Activated B cell treated with CpG ODN at 0.5 μM for 24 hours (primary cell): ENCODE measurements around the gene TP53TG5. TPM values are rescaled to one million over a fixed set of nuclear protein-coding genes. Genes with fewer than 3 reads are reported as not detected.

ENCODE experiments used
- ATAC-seq: fragments of 200-7000 bp; cut with Tn5 transposase; one replicate; pipeline ENCODE4 v1.10.0; 2021; ENCODE audit warnings: low read depth, mild to moderate bottlenecking, moderate library complexity
- CTCF ChIA-PET: fragments of 350-600 bp; sonication (Branson Sonifier 250); formaldehyde crosslinking; loops from one replicate; lab custom pipeline; 2021; ENCODE audit warnings: antibody characterized with exemption; lab: Charles Lee
- POLR2A ChIA-PET: fragments of 350-600 bp; sonication (Branson Sonifier 250); formaldehyde crosslinking; loops from one replicate; lab custom pipeline; 2021; ENCODE audit warnings: antibody characterized with exemption; lab: Charles Lee
- DNase-seq: peaks from one replicate; pipeline ENCODE4 v3.0.0; 2022
- H3K27ac Mint-ChIP-seq: one replicate; pipeline ENCODE4 v1.8.0; 2020; ENCODE audit warnings: mixed read lengths
- H3K27me3 Mint-ChIP-seq: one replicate; pipeline ENCODE4 v1.8.0; 2021; ENCODE audit warnings: mixed read lengths
- H3K36me3 Mint-ChIP-seq: one replicate; pipeline ENCODE4 v1.8.0; 2021; ENCODE audit warnings: low read depth, mixed read lengths
- H3K4me1 Mint-ChIP-seq: one replicate; pipeline ENCODE4 v1.8.0; 2021; ENCODE audit warnings: mixed read lengths
- H3K4me3 Mint-ChIP-seq: one replicate; pipeline ENCODE4 v1.8.0; 2020; ENCODE audit warnings: mild to moderate bottlenecking, mixed read lengths
- H3K9me3 Mint-ChIP-seq: one replicate; pipeline ENCODE4 v1.8.0; 2020; ENCODE audit warnings: mixed read lengths
- intact Hi-C: fragments of 100-400 bp; cut with micrococcal nuclease; formaldehyde crosslinking; loops from one replicate; pipeline ENCODE4 v1.15.1; 2024
- total RNA-seq: library from RNA; stranded (reverse); gene quantifications from 2 replicates; pipeline ENCODE4 v1.2.3, GENCODE V29; 2022
- TF ChIP-seq, protein P1 (sequence below): fragments of 200-600 bp; IDR thresholded peaks from one replicate; pipeline ENCODE4 v1.8.0; 2022; ENCODE audit warnings: antibody characterized with exemption, mild to moderate bottlenecking

The TP53TG5 gene
- total RNA-seq, 1 donor from 2014 or later, result not detected

DNA sequence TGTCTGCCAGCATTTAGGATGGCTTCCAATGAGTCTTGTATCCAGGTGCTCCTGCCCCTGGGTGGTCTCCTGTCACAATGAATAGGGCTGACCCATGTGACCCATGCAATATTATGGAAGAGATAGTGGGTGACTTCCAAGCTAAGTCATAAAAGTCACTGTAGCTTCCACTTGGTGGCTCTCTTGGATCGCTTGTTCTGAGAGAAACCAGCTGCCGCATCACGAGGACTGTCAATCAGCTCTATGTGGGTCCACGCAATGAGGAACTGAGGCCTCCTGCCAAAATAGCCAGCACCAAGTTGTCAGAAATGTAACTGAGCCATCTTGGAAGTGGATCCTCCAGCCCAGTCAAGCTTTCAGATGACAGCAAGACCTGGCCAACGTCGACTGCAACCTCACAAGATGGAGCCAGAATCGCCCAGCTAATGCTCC, 55.2 kb downstream of the TP53TG5 start:
- Mint-ChIP-seq H3K27me3 (no peaks in the 10 kb centered on the region), H3K4me1 (peaks cover 37% of the 10 kb centered on the region), H3K9me3 (no peaks in the 10 kb centered on the region), H3K36me3 (no peaks in the 10 kb centered on the region), H3K27ac (no peak overlapping the region), H3K4me3 (no peak overlapping the region)
- DNase-seq (no peak), ATAC-seq (peak; percentile 19)
- intact Hi-C loops, result loop anchor here (1.0 kb wide), 2 partner anchors 164 to 448 kb away; no protein-coding TSS in a partner anchor
- ChIA-PET CTCF (interaction anchor here (0.8 to 2.3 kb wide), 10 partner anchors 11 to 448 kb away, joined by 3 to 33 read pairs (median 6); partner anchors contain the start of genes PIGT and SYS1), POLR2A (interaction anchor here (0.6 to 1.2 kb wide), 2 partner anchors 41 to 42 kb away, joined by 4 read pairs; no protein-coding TSS in a partner anchor)
- TF ChIP-seq, protein P1, sequence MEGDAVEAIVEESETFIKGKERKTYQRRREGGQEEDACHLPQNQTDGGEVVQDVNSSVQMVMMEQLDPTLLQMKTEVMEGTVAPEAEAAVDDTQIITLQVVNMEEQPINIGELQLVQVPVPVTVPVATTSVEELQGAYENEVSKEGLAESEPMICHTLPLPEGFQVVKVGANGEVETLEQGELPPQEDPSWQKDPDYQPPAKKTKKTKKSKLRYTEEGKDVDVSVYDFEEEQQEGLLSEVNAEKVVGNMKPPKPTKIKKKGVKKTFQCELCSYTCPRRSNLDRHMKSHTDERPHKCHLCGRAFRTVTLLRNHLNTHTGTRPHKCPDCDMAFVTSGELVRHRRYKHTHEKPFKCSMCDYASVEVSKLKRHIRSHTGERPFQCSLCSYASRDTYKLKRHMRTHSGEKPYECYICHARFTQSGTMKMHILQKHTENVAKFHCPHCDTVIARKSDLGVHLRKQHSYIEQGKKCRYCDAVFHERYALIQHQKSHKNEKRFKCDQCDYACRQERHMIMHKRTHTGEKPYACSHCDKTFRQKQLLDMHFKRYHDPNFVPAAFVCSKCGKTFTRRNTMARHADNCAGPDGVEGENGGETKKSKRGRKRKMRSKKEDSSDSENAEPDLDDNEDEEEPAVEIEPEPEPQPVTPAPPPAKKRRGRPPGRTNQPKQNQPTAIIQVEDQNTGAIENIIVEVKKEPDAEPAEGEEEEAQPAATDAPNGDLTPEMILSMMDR, result no peak

Other genes with a start within 250 kb of the TP53TG5 start
- not detected in 2 replicates for gene PI3, start 203.4 kb downstream of the TP53TG5 start, total RNA-seq
- not detected in 2 replicates for gene SEMG1, start 171.3 kb downstream of the TP53TG5 start, total RNA-seq
- not detected in 2 replicates for gene SEMG2, start 157.0 kb downstream of the TP53TG5 start, total RNA-seq
- not detected in 2 replicates for gene SLPI, start 123.8 kb downstream of the TP53TG5 start, total RNA-seq
- not detected in 2 replicates for gene RBPJL, start 71.5 kb downstream of the TP53TG5 start, total RNA-seq
- not detected in 2 replicates for gene MATN4, start 70.0 kb downstream of the TP53TG5 start, total RNA-seq
- not detected in 2 replicates for gene SDC4, start 29.9 kb downstream of the TP53TG5 start, total RNA-seq
- 31.7 and 35.2 TPM in 2 replicates for gene SYS1, start 15.2 kb downstream of the TP53TG5 start, total RNA-seq
- gene DBNDD2, start 30.0 kb upstream of the TP53TG5 start, total RNA-seq, result 2.6 and 2.7 TPM in 2 replicates
- 65.8 and 74.5 TPM in 2 replicates for gene PIGT, start 37.8 kb upstream of the TP53TG5 start, total RNA-seq
- 0.71 TPM in 1 of 2 replicates, not detected in the other for gene WFDC2, start 91.4 kb upstream of the TP53TG5 start, total RNA-seq
- not detected in 2 replicates for gene SPINT3, start 137.3 kb upstream of the TP53TG5 start, total RNA-seq
- not detected in 2 replicates for gene WFDC6, start 161.2 kb upstream of the TP53TG5 start, total RNA-seq
- not detected in 2 replicates for gene EPPIN, start 169.1 kb upstream of the TP53TG5 start, total RNA-seq
- gene WFDC8, start 201.0 kb upstream of the TP53TG5 start, total RNA-seq, result not detected in 2 replicates